ENCODE measurements around the gene ERICH4. TPM values are rescaled to one million over a fixed set of nuclear protein-coding genes. Genes with fewer than 3 reads are reported as not detected.

Gene ERICH4
- total and polyA plus RNA-seq, 12 donors: 0.10 to 0.37 TPM; not detected in 10

- WGBS, 2 donors: 94 to 97% methylated on average over 19 of the region's 19 CpGs
- ATAC-seq: no peak
- TF ChIP-seq CTCF (IDR thresholded peaks at IDR 0.05): no peak
- Histone ChIP-seq H3K27me3 (no peaks in the 10 kb centered on the region), H3K27ac (no peak overlapping the region), H3K36me3 (peaks cover 0 to 68% (median 14%) of the 10 kb centered on the region in 9 donors), H3K9me3 (no peaks in the 10 kb centered on the region), H3K4me3 (no peak overlapping the region), H3K4me1 (peaks cover 5 to 51% (median 22%) of the 10 kb centered on the region in 9 donors)
- no peak for DNase-seq
- intact Hi-C loops (cut with DNase I): loop anchor here in 4 of 10 donors (5.0 to 10.0 kb wide), 5 partner anchors 39 to 231 kb away; partner anchors contain the start of genes BCKDHA (in 2 of the 4), EXOSC5 (in 2 of the 4), CCDC97 (in 1 of the 4) and TGFB1 (in 1 of the 4)
These were observed 6.9 kb upstream of the ERICH4 start for GRCh38 chr19:41435936-41436673.

GRCh38 chr19:41436674-41436951 is 6.3 kb upstream of the ERICH4 start:
- intact Hi-C loops (cut with DNase I): loop anchor here in 4 of 10 donors (5.0 to 10.0 kb wide), 5 partner anchors 39 to 232 kb away; partner anchors contain the start of genes BCKDHA (in 2 of the 4), EXOSC5 (in 2 of the 4), CCDC97 (in 1 of the 4) and TGFB1 (in 1 of the 4)
- no peak for TF ChIP-seq CTCF (IDR thresholded peaks at IDR 0.05)
- Histone ChIP-seq H3K36me3 (peaks cover 0 to 63% (median 14%) of the 10 kb centered on the region in 9 donors), H3K4me1 (peaks cover 5 to 46% (median 17%) of the 10 kb centered on the region in 9 donors), H3K27me3 (no peaks in the 10 kb centered on the region), H3K4me3 (no peak overlapping the region), H3K27ac (no peak overlapping the region), H3K9me3 (no peaks in the 10 kb centered on the region)
- ATAC-seq: no peak
- no peak for DNase-seq

GRCh38 chr19:41437944-41438574 is 4.9 kb upstream of the ERICH4 start:
- DNase-seq (no peak), ATAC-seq (no peak)
- Histone ChIP-seq H3K9me3 (no peaks in the 10 kb centered on the region), H3K27me3 (no peaks in the 10 kb centered on the region), H3K36me3 (peaks cover 0 to 52% (median 14%) of the 10 kb centered on the region in 9 donors), H3K4me1 (peaks cover 2 to 38% (median 15%) of the 10 kb centered on the region in 9 donors), H3K4me3 (no peak overlapping the region), H3K27ac (peak overlapping the region in 1 of 10 donors; percentile 30)
- WGBS, 2 donors: 88 to 94% methylated on average over 7 of the region's 7 CpGs
- intact Hi-C loops (cut with DNase I): loop anchor here in 5 of 10 donors (2.0 to 10.0 kb wide), 6 partner anchors 41 to 233 kb away; partner anchors contain the start of genes BCKDHA (in 3 of the 5), EXOSC5 (in 3 of the 5), CCDC97 (in 1 of the 5) and TGFB1 (in 1 of the 5)
- TF ChIP-seq CTCF (IDR thresholded peaks at IDR 0.05): no peak

- intact Hi-C loops (cut with DNase I): loop anchor here in 6 of 10 donors (2.0 to 10.0 kb wide), 7 partner anchors 42 to 235 kb away; partner anchors contain the start of genes BCKDHA (in 4 of the 6), EXOSC5 (in 4 of the 6), TGFB1 (in 2 of the 6) and CCDC97 (in 1 of the 6)
- peak; percentile 93 to 97 for DNase-seq
- H3K27ac ChIP-seq: peak within 1 kb of the TSS; percentile 83 to 97 (median 96)
- peaks cover 0 to 36% (median 14%) of the 10 kb centered on the region in 9 donors for H3K36me3 ChIP-seq
- 1% methylated on average over 40 of the region's 40 CpGs for WGBS, 2 donors
- H3K4me1 ChIP-seq: peaks cover 0 to 31% (median 15%) of the 10 kb centered on the region in 9 donors
- H3K4me3 ChIP-seq: peak within 1 kb of the TSS; percentile 54 to 83 (median 74)
- peak in 8 of 9 donors; percentile 46 to 74 (median 58) for TF ChIP-seq CTCF (IDR thresholded peaks at IDR 0.05)
- H3K9me3 ChIP-seq: no peaks in the 10 kb centered on the region
- H3K27me3 ChIP-seq: peaks cover 0 to 6% (median 0%) of the 10 kb centered on the region in 7 donors
- peak; percentile 95 to 99 (median 98) for ATAC-seq
These were observed 3.3 kb upstream of the ERICH4 start, which contains the start of gene DMAC2 for GRCh38 chr19:41439441-41440222. DMAC2 (minus strand) TSS chr19:41439912; CDS start chr19:41439899, 13 bp downstream.
